Cardiac muscle cell (in vitro differentiated cells and primary cell): ENCODE measurements around the gene FBXL16. TPM values are rescaled to one million over a fixed set of nuclear protein-coding genes. Genes with fewer than 3 reads are reported as not detected.

Source experiments
- DNase-seq, 2 donors: peaks; one replicate each; pipeline versions ENCODE4 v3.0.0 to v3.0.0-alpha.2; 2010 to 2017; ENCODE audit warnings: low read depth in 1 of 2, low spot score in 1 of 2
- H3K27ac ChIP-seq: fragments of 200-600 bp; sonication (generic); 2 replicates; pipeline ENCODE4 v1.5.1; 2016
- H3K27me3 ChIP-seq: fragments of 200-600 bp; sonication (generic); 2 replicates; pipeline ENCODE4 v1.6.0; 2016; ENCODE audit warnings: control low read depth
- H3K36me3 ChIP-seq: fragments of 200-600 bp; sonication (generic); 2 replicates; pipeline ENCODE4 v1.5.1; 2016; ENCODE audit warnings: control low read depth
- H3K4me1 ChIP-seq: fragments of 200-600 bp; sonication (generic); 2 replicates; pipeline ENCODE4 v1.8.1; 2017; ENCODE audit warnings: low read depth, mild to moderate bottlenecking, mixed run types
- H3K4me3 ChIP-seq: fragments of 200-600 bp; sonication (generic); 2 replicates; pipeline ENCODE4 v1.5.1; 2016; ENCODE audit warnings: mild to moderate bottlenecking
- H3K9me3 ChIP-seq: fragments of 200-600 bp; sonication (generic); 2 replicates; pipeline ENCODE4 v1.5.1; 2017; ENCODE audit warnings: low read depth, mild to moderate bottlenecking, control low read depth
- CTCF ChIP-seq: IDR thresholded peaks from 2 replicates; pipeline ENCODE4 v1.5.1; 2012; ENCODE audit warnings: low read depth, mild to moderate bottlenecking, low read length
- polyA plus RNA-seq: library from polyadenylated mRNA; unstranded; fragments of >200 nt; fragmentation: Nextera tagmentation; extraction: Ambion mirVana; gene quantifications from 2 replicates; pipeline ENCODE4 v1.2.1, GENCODE V29; 2016
- total RNA-seq: library from RNA; depleted of rRNA; stranded (reverse); fragments of >200 nt; gene quantifications from 2 replicates; pipeline ENCODE4 v1.2.3, GENCODE V29; 2016

Gene FBXL16
- total and polyA plus RNA-seq, 2 experiments from 2014 or later = 0.12 to 1.4 TPM

- H3K4me1 ChIP-seq = peaks cover 16% of the 10 kb centered on the region
- H3K27me3 ChIP-seq = no peaks in the 10 kb centered on the region
- H3K9me3 ChIP-seq = no peaks in the 10 kb centered on the region
- H3K36me3 ChIP-seq = no peaks in the 10 kb centered on the region
- peak overlapping the region; percentile 80 for H3K4me3 ChIP-seq
- DNase-seq = no peak
- no peak for TF ChIP-seq CTCF
- H3K27ac ChIP-seq = peak overlapping the region; percentile 83
These were observed 62.6 kb downstream of the FBXL16 start for GRCh38 chr16:643050-643368.

Other genes starting within 250 kb of the FBXL16 start
- 58.2 and 63.3 TPM in 2 replicates for gene CAPN15, start 178.1 kb downstream of the FBXL16 start, total RNA-seq
- 19.0 and 38.1 TPM in 2 replicates for gene CAPN15, start 178.1 kb downstream of the FBXL16 start, polyA plus RNA-seq
- 0.14 and 0.66 TPM in 2 replicates for gene PRR35, start 145.4 kb downstream of the FBXL16 start, total RNA-seq
- gene PRR35, start 145.4 kb downstream of the FBXL16 start, polyA plus RNA-seq = 0.40 TPM in 1 of 2 replicates, not detected in the other
- 3.6 and 3.9 TPM in 2 replicates for gene NHLRC4, start 138.8 kb downstream of the FBXL16 start, total RNA-seq
- 2.2 and 2.6 TPM in 2 replicates for gene NHLRC4, start 138.8 kb downstream of the FBXL16 start, polyA plus RNA-seq
- 124 and 126 TPM in 2 replicates for gene PIGQ, start 135.8 kb downstream of the FBXL16 start, total RNA-seq
- gene PIGQ, start 135.8 kb downstream of the FBXL16 start, polyA plus RNA-seq = 89.2 and 110 TPM in 2 replicates
- 40.7 and 45.9 TPM in 2 replicates for gene RAB40C, start 115.7 kb downstream of the FBXL16 start, total RNA-seq
- gene RAB40C, start 115.7 kb downstream of the FBXL16 start, polyA plus RNA-seq = 30.8 and 36.9 TPM in 2 replicates
- 85.8 and 125 TPM in 2 replicates for gene WFIKKN1, start 74.8 kb downstream of the FBXL16 start, total RNA-seq
- 79.6 and 105 TPM in 2 replicates for gene WFIKKN1, start 74.8 kb downstream of the FBXL16 start, polyA plus RNA-seq
- 196 and 201 TPM in 2 replicates for gene METTL26, start 69.5 kb downstream of the FBXL16 start, total RNA-seq
- 153 and 181 TPM in 2 replicates for gene METTL26, start 69.5 kb downstream of the FBXL16 start, polyA plus RNA-seq
- gene MCRIP2, start 64.0 kb downstream of the FBXL16 start, total RNA-seq = 123 and 144 TPM in 2 replicates
- gene MCRIP2, start 64.0 kb downstream of the FBXL16 start, polyA plus RNA-seq = 131 and 146 TPM in 2 replicates
- gene WDR90, start 56.4 kb downstream of the FBXL16 start, total RNA-seq = 25.6 and 26.5 TPM in 2 replicates
- gene WDR90, start 56.4 kb downstream of the FBXL16 start, polyA plus RNA-seq = 28.1 and 32.3 TPM in 2 replicates
- 251 and 305 TPM in 2 replicates for gene RHOT2, start 37.7 kb downstream of the FBXL16 start, total RNA-seq
- 294 and 315 TPM in 2 replicates for gene RHOT2, start 37.7 kb downstream of the FBXL16 start, polyA plus RNA-seq
- gene RHBDL1, start 30.1 kb downstream of the FBXL16 start, total RNA-seq = 3.6 and 12.9 TPM in 2 replicates
- 2.6 and 4.7 TPM in 2 replicates for gene RHBDL1, start 30.1 kb downstream of the FBXL16 start, polyA plus RNA-seq
- 176 and 207 TPM in 2 replicates for gene STUB1, start 25.4 kb downstream of the FBXL16 start, total RNA-seq
- 219 and 269 TPM in 2 replicates for gene STUB1, start 25.4 kb downstream of the FBXL16 start, polyA plus RNA-seq
- gene JMJD8, start 21.5 kb downstream of the FBXL16 start, total RNA-seq = 105 and 134 TPM in 2 replicates
- 107 and 118 TPM in 2 replicates for gene JMJD8, start 21.5 kb downstream of the FBXL16 start, polyA plus RNA-seq
- gene WDR24, start 15.4 kb downstream of the FBXL16 start, total RNA-seq = 17.6 and 23.3 TPM in 2 replicates
- 22.8 and 31.0 TPM in 2 replicates for gene WDR24, start 15.4 kb downstream of the FBXL16 start, polyA plus RNA-seq
- 93.9 and 186 TPM in 2 replicates for gene METRN, start 9.3 kb upstream of the FBXL16 start, total RNA-seq
- gene METRN, start 9.3 kb upstream of the FBXL16 start, polyA plus RNA-seq = 299 and 330 TPM in 2 replicates
- gene ANTKMT, start 15.3 kb upstream of the FBXL16 start, total RNA-seq = 55.1 and 62.5 TPM in 2 replicates
- 72.4 and 82.6 TPM in 2 replicates for gene ANTKMT, start 15.3 kb upstream of the FBXL16 start, polyA plus RNA-seq
- gene CCDC78, start 20.6 kb upstream of the FBXL16 start, total RNA-seq = 9.7 and 16.5 TPM in 2 replicates
- 3.6 and 4.2 TPM in 2 replicates for gene CCDC78, start 20.6 kb upstream of the FBXL16 start, polyA plus RNA-seq
- gene HAGHL, start 21.3 kb upstream of the FBXL16 start, total RNA-seq = 31.6 and 47.5 TPM in 2 replicates
- 27.7 and 37.0 TPM in 2 replicates for gene HAGHL, start 21.3 kb upstream of the FBXL16 start, polyA plus RNA-seq
- 46.2 and 67.7 TPM in 2 replicates for gene CIAO3, start 35.2 kb upstream of the FBXL16 start, total RNA-seq
- gene CIAO3, start 35.2 kb upstream of the FBXL16 start, polyA plus RNA-seq = 43.3 and 72.2 TPM in 2 replicates
- gene MSLN, start 54.9 kb upstream of the FBXL16 start, total RNA-seq = 0.32 and 4.5 TPM in 2 replicates
- gene MSLN, start 54.9 kb upstream of the FBXL16 start, polyA plus RNA-seq = not detected in 2 replicates
- 32.2 and 36.1 TPM in 2 replicates for gene RPUSD1, start 82.6 kb upstream of the FBXL16 start, total RNA-seq
- 27.0 and 34.3 TPM in 2 replicates for gene RPUSD1, start 82.6 kb upstream of the FBXL16 start, polyA plus RNA-seq
- 57.4 and 107 TPM in 2 replicates for gene CHTF18, start 82.8 kb upstream of the FBXL16 start, total RNA-seq
- 43.6 and 58.5 TPM in 2 replicates for gene CHTF18, start 82.8 kb upstream of the FBXL16 start, polyA plus RNA-seq
- not detected in 2 replicates for gene GNG13, start 94.9 kb upstream of the FBXL16 start, total RNA-seq
- 0.79 TPM in 1 of 2 replicates, not detected in the other for gene GNG13, start 94.9 kb upstream of the FBXL16 start, polyA plus RNA-seq